Measurements from ENCODE around the gene FOXO6. TPM values are rescaled to one million over a fixed set of nuclear protein-coding genes. Genes with fewer than 3 reads are reported as not detected.

The FOXO6 gene
- total RNA-seq, 1 experiment from 2014 or later, result 0.59 TPM

GRCh38 chr1:41394959-41395956, 34.0 kb downstream of the FOXO6 start:
- no peak for TF ChIP-seq CTCF (IDR thresholded peaks at IDR 0.05; ENCODE audit: insufficient read depth in 1 of 2, low read depth in 1 of 2, low read length in 1 of 2, severe bottlenecking in 1 of 2, unreplicated experiment in 1 of 2)
- Mint-ChIP-seq H3K4me1 (ENCODE audit: low read depth, unreplicated experiment) (no peaks in the 10 kb centered on the region), H3K9me3 (ENCODE audit: unreplicated experiment) (no peaks in the 10 kb centered on the region), H3K4me3 (ENCODE audit: unreplicated experiment) (no peak overlapping the region), H3K27ac (ENCODE audit: unreplicated experiment) (peak overlapping the region; percentile 65), H3K27me3 (ENCODE audit: insufficient read depth, unreplicated experiment) (peaks cover 6% of the 10 kb centered on the region), H3K36me3 (ENCODE audit: insufficient read depth, unreplicated experiment) (no peaks in the 10 kb centered on the region)
- H3K36me3 ChIP-seq (ENCODE audit: control insufficient read depth, insufficient read depth, low read length), result no peaks in the 10 kb centered on the region
- ChIA-PET CTCF (no interaction called here), POLR2A (no interaction called here)
- H3K9me3 ChIP-seq, result no peaks in the 10 kb centered on the region
- no peaks in the 10 kb centered on the region for H3K4me1 ChIP-seq
- H3K4me3 ChIP-seq (ENCODE audit: low read depth, low read length), result no peak overlapping the region
- no TSS peak for BruUV-seq (replicated peaks)
- H3K27me3 ChIP-seq (replicated peaks; ENCODE audit: control insufficient read depth, insufficient read depth, low read length), result no peaks in the 10 kb centered on the region
- DNase-seq, result no peak
- intact Hi-C loops (cut with micrococcal nuclease; ENCODE audit: unreplicated experiment), result no loop called here

- Mint-ChIP-seq H3K4me3 (ENCODE audit: unreplicated experiment) (no peak overlapping the region), H3K27me3 (ENCODE audit: insufficient read depth, unreplicated experiment) (peaks cover 6% of the 10 kb centered on the region), H3K4me1 (ENCODE audit: low read depth, unreplicated experiment) (no peaks in the 10 kb centered on the region), H3K27ac (ENCODE audit: unreplicated experiment) (peak overlapping the region; percentile 65), H3K36me3 (ENCODE audit: insufficient read depth, unreplicated experiment) (no peaks in the 10 kb centered on the region), H3K9me3 (ENCODE audit: unreplicated experiment) (no peaks in the 10 kb centered on the region)
- H3K27me3 ChIP-seq (replicated peaks; ENCODE audit: control insufficient read depth, insufficient read depth, low read length), result no peaks in the 10 kb centered on the region
- no peak for TF ChIP-seq CTCF (IDR thresholded peaks at IDR 0.05; ENCODE audit: insufficient read depth in 1 of 2, low read depth in 1 of 2, low read length in 1 of 2, severe bottlenecking in 1 of 2, unreplicated experiment in 1 of 2)
- H3K36me3 ChIP-seq (ENCODE audit: control insufficient read depth, insufficient read depth, low read length), result no peaks in the 10 kb centered on the region
- H3K4me3 ChIP-seq (ENCODE audit: low read depth, low read length), result no peak overlapping the region
- BruUV-seq (replicated peaks), result no TSS peak
- ChIA-PET CTCF (no interaction called here), POLR2A (no interaction called here)
- no peaks in the 10 kb centered on the region for H3K4me1 ChIP-seq
- intact Hi-C loops (cut with micrococcal nuclease; ENCODE audit: unreplicated experiment), result no loop called here
- H3K9me3 ChIP-seq, result no peaks in the 10 kb centered on the region
- DNase-seq, result no peak
Measured at GRCh38 chr1:41396084-41396483, 34.9 kb downstream of the FOXO6 start.

GRCh38 chr1:41397020-41397419, 35.8 kb downstream of the FOXO6 start:
- H3K4me1 ChIP-seq, result no peaks in the 10 kb centered on the region
- no peaks in the 10 kb centered on the region for H3K9me3 ChIP-seq
- no peak for TF ChIP-seq CTCF (IDR thresholded peaks at IDR 0.05; ENCODE audit: insufficient read depth in 1 of 2, low read depth in 1 of 2, low read length in 1 of 2, severe bottlenecking in 1 of 2, unreplicated experiment in 1 of 2)
- Mint-ChIP-seq H3K36me3 (ENCODE audit: insufficient read depth, unreplicated experiment) (no peaks in the 10 kb centered on the region), H3K27me3 (ENCODE audit: insufficient read depth, unreplicated experiment) (peaks cover 11% of the 10 kb centered on the region), H3K9me3 (ENCODE audit: unreplicated experiment) (no peaks in the 10 kb centered on the region), H3K4me1 (ENCODE audit: low read depth, unreplicated experiment) (no peaks in the 10 kb centered on the region), H3K4me3 (ENCODE audit: unreplicated experiment) (no peak overlapping the region), H3K27ac (ENCODE audit: unreplicated experiment) (no peak overlapping the region)
- BruUV-seq (replicated peaks), result no TSS peak
- H3K36me3 ChIP-seq (ENCODE audit: control insufficient read depth, insufficient read depth, low read length), result no peaks in the 10 kb centered on the region
- no peak for DNase-seq
- intact Hi-C loops (cut with micrococcal nuclease; ENCODE audit: unreplicated experiment), result no loop called here
- H3K4me3 ChIP-seq (ENCODE audit: low read depth, low read length), result no peak overlapping the region
- no peaks in the 10 kb centered on the region for H3K27me3 ChIP-seq (replicated peaks; ENCODE audit: control insufficient read depth, insufficient read depth, low read length)
- ChIA-PET POLR2A (no interaction called here), CTCF (no interaction called here)
